ENCODE results near the gene TFAP2E. TPM values are rescaled to one million over a fixed set of nuclear protein-coding genes. Genes with fewer than 3 reads are reported as not detected.

The TFAP2E gene
- total RNA-seq, 1 experiment from 2014 or later: 6.1 TPM

GRCh38 chr1:35564037-35564883, 8.9 kb upstream of the TFAP2E start (continued):
- TF ChIP-seq, protein P1, sequence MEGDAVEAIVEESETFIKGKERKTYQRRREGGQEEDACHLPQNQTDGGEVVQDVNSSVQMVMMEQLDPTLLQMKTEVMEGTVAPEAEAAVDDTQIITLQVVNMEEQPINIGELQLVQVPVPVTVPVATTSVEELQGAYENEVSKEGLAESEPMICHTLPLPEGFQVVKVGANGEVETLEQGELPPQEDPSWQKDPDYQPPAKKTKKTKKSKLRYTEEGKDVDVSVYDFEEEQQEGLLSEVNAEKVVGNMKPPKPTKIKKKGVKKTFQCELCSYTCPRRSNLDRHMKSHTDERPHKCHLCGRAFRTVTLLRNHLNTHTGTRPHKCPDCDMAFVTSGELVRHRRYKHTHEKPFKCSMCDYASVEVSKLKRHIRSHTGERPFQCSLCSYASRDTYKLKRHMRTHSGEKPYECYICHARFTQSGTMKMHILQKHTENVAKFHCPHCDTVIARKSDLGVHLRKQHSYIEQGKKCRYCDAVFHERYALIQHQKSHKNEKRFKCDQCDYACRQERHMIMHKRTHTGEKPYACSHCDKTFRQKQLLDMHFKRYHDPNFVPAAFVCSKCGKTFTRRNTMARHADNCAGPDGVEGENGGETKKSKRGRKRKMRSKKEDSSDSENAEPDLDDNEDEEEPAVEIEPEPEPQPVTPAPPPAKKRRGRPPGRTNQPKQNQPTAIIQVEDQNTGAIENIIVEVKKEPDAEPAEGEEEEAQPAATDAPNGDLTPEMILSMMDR (IDR thresholded peaks at IDR 0.05 in 2 of 3, conservative IDR thresholded peaks at IDR 0.05 in 1 of 3; ENCODE audit: borderline replicate concordance in 1 of 3, insufficient read depth in 1 of 3, low read depth in 2 of 3, low read length in 2 of 3): peak; percentile 59 to 81 (median 72)
- no peak for TF ChIP-seq EZH2 (IDR thresholded peaks at IDR 0.05)
- TF ChIP-seq POLR2AphosphoS5 (IDR thresholded peaks at IDR 0.05; ENCODE audit: low read depth, low read length): no peak
- TF ChIP-seq YY1 (IDR thresholded peaks at IDR 0.05; ENCODE audit: extremely low read depth, insufficient replicate concordance, low read depth, low read length): no peak
- no peak for TF ChIP-seq ZNF274 (IDR thresholded peaks at IDR 0.05; ENCODE audit: low read depth, low read length)

GRCh38 chr1:35564884-35565741, 8.0 kb upstream of the TFAP2E start:
- Histone ChIP-seq H3K9me2 (ENCODE audit: insufficient read depth) (no peaks in the 10 kb centered on the region), H3K79me2 (ENCODE audit: insufficient read depth, low read length) (no peaks in the 10 kb centered on the region), H3K9ac (ENCODE audit: low read length) (no peak overlapping the region), H3K36me3 (ENCODE audit: control insufficient read depth in 1 of 2, insufficient read depth in 2 of 2, low read length in 2 of 2) (peaks cover 4 to 7% of the 10 kb centered on the region in 2 experiments; a peak in 3 of 4 replicates), H3K27ac (ENCODE audit: low read depth, low read length) (no peak overlapping the region), H4K20me1 (ENCODE audit: insufficient read depth) (no peaks in the 10 kb centered on the region), H2AFZ (ENCODE audit: low read depth, low read length, poor library complexity, severe bottlenecking) (no peak overlapping the region), H3K4me1 (ENCODE audit: control insufficient read depth in 1 of 2, insufficient read depth in 2 of 2, low read length in 2 of 2) (peaks cover 3 to 6% of the 10 kb centered on the region in 2 experiments; a peak in 3 of 4 replicates), H3K4me3 (replicated peaks in 1 of 2; ENCODE audit: low read depth in 1 of 2, low read length in 2 of 2) (no peak overlapping the region), H3K27me3 (ENCODE audit: insufficient read depth, low read length) (no peaks in the 10 kb centered on the region), H3K4me2 (ENCODE audit: low read length) (no peak overlapping the region), H3K9me3 (ENCODE audit: control insufficient read depth in 1 of 2, insufficient read depth in 1 of 2, low read depth in 1 of 2, low read length in 2 of 2) (no peaks in the 10 kb centered on the region)
- BruUV-seq (replicated peaks): no TSS peak
- ATAC-seq: no peak
- RAD21 ChIA-PET (ENCODE audit: low non-redundant PET in 1 of 2, low total read pairs in 2 of 2, uncharacterized antibody in 2 of 2, unreplicated experiment in 2 of 2): interaction anchor here (0.5 to 1.4 kb wide), 3 partner anchors 114 to 136 kb away, joined by 4 to 14 read pairs (median 8); no protein-coding TSS in a partner anchor
- CTCF ChIA-PET: interaction anchor here (0.6 to 1.7 kb wide), 12 partner anchors 8 to 712 kb away, joined by 3 to 32 read pairs (median 7); partner anchors contain the start of genes CLSPN, SMIM12 and TFAP2E
- no peak for DNase-seq (ENCODE audit: low read depth, low spot score)
- POLR2A ChIA-PET: interaction anchor here (1.0 kb wide), 1 partner anchor 8 kb away, joined by 4 read pairs; the partner anchor contains the start of gene TFAP2E
- intact Hi-C loops (cut with micrococcal nuclease): loop anchor here (1.0 to 2.0 kb wide), 2 partner anchors 114 to 362 kb away; no protein-coding TSS in a partner anchor
- TF ChIP-seq SIN3A (IDR thresholded peaks at IDR 0.05; ENCODE audit: low read depth) (no peak), CEBPB (IDR thresholded peaks at IDR 0.05; ENCODE audit: low read depth) (no peak), EZH2phosphoT487 (IDR thresholded peaks at IDR 0.05; ENCODE audit: borderline replicate concordance) (no peak), ELF1 (IDR thresholded peaks at IDR 0.05; ENCODE audit: borderline replicate concordance, low read depth) (no peak), YY1 (IDR thresholded peaks at IDR 0.05; ENCODE audit: extremely low read depth, insufficient replicate concordance, low read depth, low read length) (no peak), SP1 (IDR thresholded peaks at IDR 0.05; ENCODE audit: low read depth) (no peak), ZNF274 (IDR thresholded peaks at IDR 0.05; ENCODE audit: low read depth, low read length) (no peak), SRF (IDR thresholded peaks at IDR 0.05; ENCODE audit: low read depth) (no peak), POLR2AphosphoS5 (IDR thresholded peaks at IDR 0.05; ENCODE audit: low read depth, low read length) (no peak), RAD21 (IDR thresholded peaks at IDR 0.05; ENCODE audit: low read depth) (no peak), TCF7L2 (IDR thresholded peaks at IDR 0.05; ENCODE audit: borderline replicate concordance, extremely low read depth, insufficient read depth, insufficient read length) (no peak), EZH2 (IDR thresholded peaks at IDR 0.05) (no peak)
- TF ChIP-seq, protein P2, sequence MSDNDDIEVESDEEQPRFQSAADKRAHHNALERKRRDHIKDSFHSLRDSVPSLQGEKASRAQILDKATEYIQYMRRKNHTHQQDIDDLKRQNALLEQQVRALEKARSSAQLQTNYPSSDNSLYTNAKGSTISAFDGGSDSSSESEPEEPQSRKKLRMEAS (IDR thresholded peaks at IDR 0.05): no peak
- TF ChIP-seq, protein P3, sequence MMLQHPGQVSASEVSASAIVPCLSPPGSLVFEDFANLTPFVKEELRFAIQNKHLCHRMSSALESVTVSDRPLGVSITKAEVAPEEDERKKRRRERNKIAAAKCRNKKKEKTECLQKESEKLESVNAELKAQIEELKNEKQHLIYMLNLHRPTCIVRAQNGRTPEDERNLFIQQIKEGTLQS (IDR thresholded peaks at IDR 0.05): no peak
- TF ChIP-seq, protein P1 (IDR thresholded peaks at IDR 0.05 in 2 of 3, conservative IDR thresholded peaks at IDR 0.05 in 1 of 3; ENCODE audit: borderline replicate concordance in 1 of 3, insufficient read depth in 1 of 3, low read depth in 2 of 3, low read length in 2 of 3): no peak; a peak in 1 of 6 replicates

All from HCT116 (cell line).